HCT116 (cell line): ENCODE measurements around the gene IFITM2.

ENCODE experiments used
- CBX3 ChIP-seq: IDR thresholded peaks from 2 replicates; pipeline ENCODE4 v1.6.1; 2012; ENCODE audit warnings: low read depth
- POLR2AphosphoS5 ChIP-seq: IDR thresholded peaks from 2 replicates; pipeline ENCODE4 v1.6.1; 2011; ENCODE audit warnings: mild to moderate bottlenecking, low read depth, low read length, moderate library complexity
- SP1 ChIP-seq: IDR thresholded peaks from 2 replicates; pipeline ENCODE4 v1.6.1; 2012; ENCODE audit warnings: low read depth
- TF ChIP-seq, protein P1 (sequence below), 3 experiments: fragments of 200-600 bp in 1 of 3; sonication (generic) in 1 of 3; IDR thresholded peaks in 2 of 3; conservative IDR thresholded peaks in 1 of 3; 2 replicates each; pipeline ENCODE4 v1.5.1; 2012 to 2017; ENCODE audit warnings: low read depth in 2 of 3, low read length in 2 of 3, antibody characterized with exemption in 1 of 3, borderline replicate concordance in 1 of 3, control low read depth in 1 of 3, mild to moderate bottlenecking in 1 of 3, mixed read lengths in 1 of 3, mixed run types in 1 of 3, moderate library complexity in 1 of 3; ENCODE audit not compliant: insufficient read depth in 1 of 3

DNA sequence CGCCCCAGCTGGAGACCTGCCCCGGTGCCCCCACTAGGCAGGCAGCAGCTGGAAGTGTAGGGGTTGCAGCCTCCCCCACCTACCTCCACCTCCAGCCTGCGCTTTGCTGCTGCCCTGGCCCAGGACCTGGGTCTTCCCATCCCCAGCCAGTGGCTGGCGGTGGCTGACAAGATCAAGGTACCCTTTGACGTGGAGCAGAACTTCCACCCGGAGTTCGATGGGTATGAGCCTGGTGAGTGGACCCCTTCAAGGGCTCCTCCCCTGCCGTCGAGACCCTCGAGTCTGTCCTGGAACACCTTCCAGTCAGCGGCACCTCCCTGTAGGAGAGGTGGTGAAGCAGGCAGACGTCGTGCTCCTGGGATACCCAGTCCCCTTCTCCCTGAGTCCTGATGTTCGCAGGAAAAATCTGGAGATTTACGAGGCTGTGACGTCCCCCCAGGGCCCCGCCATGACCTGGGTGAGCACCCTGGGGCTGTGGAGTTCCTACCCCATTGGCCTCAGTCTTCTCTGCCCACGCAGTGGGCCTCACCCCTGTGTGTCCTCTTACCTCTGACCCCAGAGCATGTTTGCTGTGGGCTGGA is 14.3 kb upstream of the IFITM2 start:
- TF ChIP-seq, protein P1, sequence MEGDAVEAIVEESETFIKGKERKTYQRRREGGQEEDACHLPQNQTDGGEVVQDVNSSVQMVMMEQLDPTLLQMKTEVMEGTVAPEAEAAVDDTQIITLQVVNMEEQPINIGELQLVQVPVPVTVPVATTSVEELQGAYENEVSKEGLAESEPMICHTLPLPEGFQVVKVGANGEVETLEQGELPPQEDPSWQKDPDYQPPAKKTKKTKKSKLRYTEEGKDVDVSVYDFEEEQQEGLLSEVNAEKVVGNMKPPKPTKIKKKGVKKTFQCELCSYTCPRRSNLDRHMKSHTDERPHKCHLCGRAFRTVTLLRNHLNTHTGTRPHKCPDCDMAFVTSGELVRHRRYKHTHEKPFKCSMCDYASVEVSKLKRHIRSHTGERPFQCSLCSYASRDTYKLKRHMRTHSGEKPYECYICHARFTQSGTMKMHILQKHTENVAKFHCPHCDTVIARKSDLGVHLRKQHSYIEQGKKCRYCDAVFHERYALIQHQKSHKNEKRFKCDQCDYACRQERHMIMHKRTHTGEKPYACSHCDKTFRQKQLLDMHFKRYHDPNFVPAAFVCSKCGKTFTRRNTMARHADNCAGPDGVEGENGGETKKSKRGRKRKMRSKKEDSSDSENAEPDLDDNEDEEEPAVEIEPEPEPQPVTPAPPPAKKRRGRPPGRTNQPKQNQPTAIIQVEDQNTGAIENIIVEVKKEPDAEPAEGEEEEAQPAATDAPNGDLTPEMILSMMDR (IDR thresholded peaks at IDR 0.05 in 2 of 3, conservative IDR thresholded peaks at IDR 0.05 in 1 of 3; ENCODE audit: borderline replicate concordance in 1 of 3, insufficient read depth in 1 of 3, low read depth in 2 of 3, low read length in 2 of 3): no peak
- TF ChIP-seq SP1: no peak
- no peak for TF ChIP-seq CBX3
- no peak for TF ChIP-seq POLR2AphosphoS5
